RWPE2 (cell line): ENCODE data around the gene RHOG.

ENCODE experiments used
- ATAC-seq: fragments of 200-7000 bp; cut with Tn5 transposase; 3 replicates; pipeline ENCODE4 v1.9.1; 2021; ENCODE audit warnings: low read depth
- DNase-seq: peaks from one replicate; pipeline ENCODE4 v3.0.0-alpha.2; 2020; ENCODE audit warnings: low spot score
- H3K27ac ChIP-seq: fragments of 450-650 bp; 2 replicates; pipeline ENCODE4 v1.5.1; 2017; ENCODE audit warnings: mild to moderate bottlenecking; ENCODE audit not compliant: poor library complexity, severe bottlenecking
- H3K27me3 ChIP-seq: fragments of 250-450 bp; sonication (Bioruptor Pico); 2 replicates; pipeline ENCODE4 v1.5.1; 2021; ENCODE audit warnings: mild to moderate bottlenecking, moderate library complexity; ENCODE audit not compliant: insufficient read depth, poor library complexity, severe bottlenecking
- H3K36me3 ChIP-seq: fragments of 250-450 bp; sonication (Bioruptor Pico); 2 replicates; pipeline ENCODE4 v1.5.1; 2020; ENCODE audit warnings: low read depth, mild to moderate bottlenecking, moderate library complexity
- H3K4me1 ChIP-seq: fragments of 250-450 bp; sonication (Bioruptor Pico); 2 replicates; pipeline ENCODE4 v1.5.1; 2021; ENCODE audit warnings: mild to moderate bottlenecking, moderate library complexity; ENCODE audit not compliant: insufficient read depth, poor library complexity, severe bottlenecking
- H3K4me3 ChIP-seq: fragments of 250-450 bp; sonication (Bioruptor Pico); 2 replicates; pipeline ENCODE4 v1.5.1; 2021; ENCODE audit warnings: mild to moderate bottlenecking, moderate library complexity; ENCODE audit not compliant: severe bottlenecking
- H3K9me3 ChIP-seq: fragments of 250-450 bp; sonication (Bioruptor Pico); 2 replicates; pipeline ENCODE4 v1.5.1; 2021; ENCODE audit warnings: mild to moderate bottlenecking, moderate library complexity; ENCODE audit not compliant: severe bottlenecking
- CTCF ChIP-seq: fragments of 450-650 bp; IDR thresholded peaks from one replicate; pipeline ENCODE4 v1.5.1; 2017; ENCODE audit warnings: mild to moderate bottlenecking, moderate library complexity; ENCODE audit not compliant: poor library complexity, severe bottlenecking

RHOG gene

GRCh38 chr11:3786781-3787428 is 53.9 kb downstream of the RHOG start:
- no peaks in the 10 kb centered on the region for H3K27me3 ChIP-seq
- H3K27ac ChIP-seq: no peak overlapping the region
- DNase-seq (no peak), ATAC-seq (no peak)
- no peaks in the 10 kb centered on the region for H3K9me3 ChIP-seq
- H3K4me3 ChIP-seq: no peak overlapping the region
- H3K4me1 ChIP-seq: peaks cover 14% of the 10 kb centered on the region
- peaks cover 52% of the 10 kb centered on the region for H3K36me3 ChIP-seq
- no peak for TF ChIP-seq CTCF

- no peak overlapping the region for H3K4me3 ChIP-seq
- H3K9me3 ChIP-seq: no peaks in the 10 kb centered on the region
- no peak for TF ChIP-seq CTCF
- DNase-seq (no peak), ATAC-seq (no peak)
- peaks cover 20% of the 10 kb centered on the region for H3K4me1 ChIP-seq
- no peak overlapping the region for H3K27ac ChIP-seq
- H3K27me3 ChIP-seq: no peaks in the 10 kb centered on the region
- H3K36me3 ChIP-seq: peaks cover 53% of the 10 kb centered on the region
Measured at GRCh38 chr11:3783611-3784010, 57.1 kb downstream of the RHOG start.

- Histone ChIP-seq H3K9me3 (no peaks in the 10 kb centered on the region), H3K4me3 (no peak overlapping the region), H3K36me3 (peaks cover 53% of the 10 kb centered on the region), H3K4me1 (peaks cover 20% of the 10 kb centered on the region), H3K27me3 (no peaks in the 10 kb centered on the region), H3K27ac (no peak overlapping the region)
- ATAC-seq (no peak), DNase-seq (no peak)
- TF ChIP-seq CTCF: no peak
Measured at GRCh38 chr11:3782963-3783362, 57.8 kb downstream of the RHOG start.

GRCh38 chr11:3781423-3781822 is 59.3 kb downstream of the RHOG start:
- Histone ChIP-seq H3K27ac (peak overlapping the region; percentile 21), H3K4me3 (no peak overlapping the region), H3K9me3 (no peaks in the 10 kb centered on the region), H3K27me3 (no peaks in the 10 kb centered on the region), H3K4me1 (peaks cover 16% of the 10 kb centered on the region), H3K36me3 (peaks cover 66% of the 10 kb centered on the region)
- DNase-seq (no peak), ATAC-seq (peak; percentile 51; the same call in 1 of the 3 replicates)
- no peak for TF ChIP-seq CTCF
